GM12801 (cell line): ENCODE measurements around the gene SLC47A2.

ENCODE experiments used
- CTCF ChIP-seq: IDR thresholded peaks from one replicate; pipeline ENCODE4 v1.5.1; 2011; ENCODE audit warnings: control low read depth; ENCODE audit not compliant: insufficient read length; ENCODE audit errors: extremely low read depth

Gene SLC47A2

GRCh38 chr17:19629449-19629848, 86.9 kb downstream of the SLC47A2 start:
- no peak for TF ChIP-seq CTCF
